GM23338 (cell line): ENCODE measurements around the gene ADGRB3.

Source experiments
- EZH2 ChIP-seq: fragments of 200-600 bp; sonication (generic); IDR thresholded peaks from one replicate; pipeline ENCODE4 v1.8.0; 2017; ENCODE audit warnings: antibody characterized with exemption, mild to moderate bottlenecking, low read depth; ENCODE audit not compliant: unreplicated experiment
- POLR2AphosphoS5 ChIP-seq: IDR thresholded peaks from 2 replicates; pipeline ENCODE4 v1.6.1; 2016; ENCODE audit warnings: antibody characterized with exemption, low read depth
- TF ChIP-seq, protein P1 (sequence below), 2 experiments: fragments of 200-600 bp in 1 of 2; sonication (generic) in 1 of 2; conservative IDR thresholded peaks; 2 replicates each; pipeline versions ENCODE4 v1.5.1 to v1.6.1; 2016 to 2017; ENCODE audit warnings: antibody characterized with exemption in 2 of 2, low read depth in 2 of 2, mild to moderate bottlenecking in 2 of 2, moderate library complexity in 1 of 2

DNA sequence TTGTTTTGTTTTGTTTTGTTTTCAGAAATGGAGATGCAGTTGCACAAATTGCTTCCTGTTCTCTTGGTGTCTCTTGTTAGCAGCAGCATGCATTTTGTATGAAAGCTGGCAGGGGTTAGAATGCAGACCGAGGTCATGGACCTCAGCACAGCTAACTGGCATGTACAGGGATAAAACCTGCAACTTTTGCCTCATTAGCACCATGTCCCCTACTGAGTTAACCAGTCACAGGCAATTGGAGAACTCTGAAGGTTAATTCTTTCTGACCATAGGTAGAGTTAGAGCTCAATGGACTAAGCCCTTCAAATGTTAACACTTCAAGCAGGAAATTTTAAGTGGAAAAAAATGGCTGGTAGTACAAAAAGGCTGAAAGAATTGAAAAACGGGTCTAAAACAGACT, 377.1 kb downstream of the ADGRB3 start:
- no peak for TF ChIP-seq POLR2AphosphoS5
- TF ChIP-seq, protein P1, sequence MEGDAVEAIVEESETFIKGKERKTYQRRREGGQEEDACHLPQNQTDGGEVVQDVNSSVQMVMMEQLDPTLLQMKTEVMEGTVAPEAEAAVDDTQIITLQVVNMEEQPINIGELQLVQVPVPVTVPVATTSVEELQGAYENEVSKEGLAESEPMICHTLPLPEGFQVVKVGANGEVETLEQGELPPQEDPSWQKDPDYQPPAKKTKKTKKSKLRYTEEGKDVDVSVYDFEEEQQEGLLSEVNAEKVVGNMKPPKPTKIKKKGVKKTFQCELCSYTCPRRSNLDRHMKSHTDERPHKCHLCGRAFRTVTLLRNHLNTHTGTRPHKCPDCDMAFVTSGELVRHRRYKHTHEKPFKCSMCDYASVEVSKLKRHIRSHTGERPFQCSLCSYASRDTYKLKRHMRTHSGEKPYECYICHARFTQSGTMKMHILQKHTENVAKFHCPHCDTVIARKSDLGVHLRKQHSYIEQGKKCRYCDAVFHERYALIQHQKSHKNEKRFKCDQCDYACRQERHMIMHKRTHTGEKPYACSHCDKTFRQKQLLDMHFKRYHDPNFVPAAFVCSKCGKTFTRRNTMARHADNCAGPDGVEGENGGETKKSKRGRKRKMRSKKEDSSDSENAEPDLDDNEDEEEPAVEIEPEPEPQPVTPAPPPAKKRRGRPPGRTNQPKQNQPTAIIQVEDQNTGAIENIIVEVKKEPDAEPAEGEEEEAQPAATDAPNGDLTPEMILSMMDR (conservative IDR thresholded peaks at IDR 0.05; ENCODE audit: low read depth in 2 of 2): no peak
- TF ChIP-seq EZH2: no peak
